NK-92 (cell line): ENCODE data around the gene ILKAP.

ENCODE experiments used
- DNase-seq: peaks from one replicate; lab custom pipeline; 2025; ENCODE audit not compliant: unreplicated experiment; lab: John Stamatoyannopoulos, UW

Gene ILKAP

DNA sequence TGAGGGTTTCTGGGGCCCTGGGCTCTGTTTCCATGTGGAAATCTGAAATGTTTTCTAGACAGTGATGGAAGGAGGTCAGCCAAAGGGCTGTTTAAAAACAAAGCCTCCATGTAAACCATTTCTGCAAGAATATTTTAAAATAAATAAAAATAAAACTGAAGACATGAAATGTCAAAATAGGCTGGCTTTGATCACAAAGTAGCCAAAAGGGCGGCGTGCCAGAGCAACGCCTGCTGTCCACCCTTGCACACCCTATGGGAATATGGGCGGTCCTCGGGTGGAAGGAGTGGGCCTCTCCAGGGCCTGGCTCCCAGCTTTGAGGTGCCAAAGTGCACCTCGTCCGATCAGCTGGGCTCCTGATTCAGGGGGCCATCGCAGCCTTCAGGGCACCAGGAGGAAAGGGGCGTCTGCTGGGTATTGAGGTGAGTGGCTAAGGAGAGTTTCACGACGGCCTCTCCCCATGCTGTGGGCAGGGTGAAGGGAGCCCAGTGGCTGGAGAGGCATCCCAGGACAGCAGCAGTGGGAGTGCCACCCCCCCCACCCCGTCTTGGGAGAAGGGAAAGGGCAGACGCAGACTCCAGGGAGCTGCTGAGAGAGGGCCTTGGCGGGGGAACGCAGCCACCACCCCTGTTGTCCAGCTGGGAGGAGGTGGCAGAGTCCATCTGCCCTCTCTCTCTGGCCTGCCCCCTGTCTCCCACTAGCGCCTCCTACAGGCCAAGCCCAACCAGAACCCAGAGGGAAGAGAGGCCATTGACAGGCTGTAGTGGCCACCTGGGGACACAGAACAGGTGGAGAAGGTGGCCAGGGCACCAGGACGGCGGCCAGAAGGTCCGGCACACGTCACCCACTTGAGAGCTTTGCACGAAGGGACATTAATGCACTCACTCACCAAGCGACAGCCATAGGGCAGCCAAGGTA is 50.5 kb downstream of the ILKAP start:
- DNase-seq = no peak

DNA sequence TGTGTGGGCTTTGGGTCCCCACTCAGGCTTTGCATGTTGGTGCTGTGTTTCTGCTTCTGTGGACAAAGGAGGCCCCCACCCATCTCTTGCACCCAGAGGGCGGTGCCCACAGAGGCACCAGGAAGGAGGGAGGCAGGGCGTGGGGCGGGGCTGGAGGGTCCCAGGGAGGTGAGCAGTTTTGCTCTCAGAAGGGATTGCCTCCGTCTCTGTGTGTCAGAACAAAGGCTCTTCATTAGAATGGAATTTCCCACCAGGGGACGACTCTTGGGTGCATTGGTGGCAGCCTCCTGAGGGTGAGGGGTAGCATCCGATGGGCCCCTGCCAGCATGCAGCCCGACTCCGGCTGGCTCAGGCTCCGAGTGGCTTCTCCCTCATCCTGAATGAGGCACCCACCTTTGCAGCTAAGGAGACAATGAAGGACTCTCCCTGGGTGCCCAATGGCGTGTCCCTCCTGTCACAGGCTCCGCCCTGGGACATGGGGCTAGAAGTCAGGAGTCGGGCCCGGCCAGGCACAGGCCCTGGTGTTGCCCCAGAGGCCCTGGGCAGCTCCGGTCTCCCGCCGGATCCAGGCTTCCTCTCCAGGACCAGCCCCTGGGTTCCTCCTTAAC is 51.8 kb downstream of the ILKAP start:
- DNase-seq = no peak

DNA sequence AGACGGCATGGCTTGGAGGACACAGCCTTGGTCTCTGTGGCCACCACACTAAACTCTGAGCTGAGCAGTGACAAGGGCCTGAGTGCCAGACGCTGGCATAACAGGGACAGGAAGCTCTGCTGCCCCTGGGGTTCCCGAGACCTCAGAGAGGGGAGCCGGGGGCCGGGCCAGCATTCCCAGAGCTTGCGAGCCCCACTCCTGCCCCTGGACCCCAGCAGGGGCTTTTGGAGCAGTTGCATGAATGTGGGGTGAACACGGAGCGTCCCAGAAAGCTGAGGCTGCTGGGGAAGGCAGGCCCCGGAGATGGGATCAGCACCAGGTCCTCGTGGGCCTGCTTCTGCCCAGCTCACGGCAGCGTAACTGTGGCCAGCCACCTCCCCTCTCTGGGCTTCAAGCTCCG is 52.3 kb downstream of the ILKAP start:
- DNase-seq = no peak

DNA sequence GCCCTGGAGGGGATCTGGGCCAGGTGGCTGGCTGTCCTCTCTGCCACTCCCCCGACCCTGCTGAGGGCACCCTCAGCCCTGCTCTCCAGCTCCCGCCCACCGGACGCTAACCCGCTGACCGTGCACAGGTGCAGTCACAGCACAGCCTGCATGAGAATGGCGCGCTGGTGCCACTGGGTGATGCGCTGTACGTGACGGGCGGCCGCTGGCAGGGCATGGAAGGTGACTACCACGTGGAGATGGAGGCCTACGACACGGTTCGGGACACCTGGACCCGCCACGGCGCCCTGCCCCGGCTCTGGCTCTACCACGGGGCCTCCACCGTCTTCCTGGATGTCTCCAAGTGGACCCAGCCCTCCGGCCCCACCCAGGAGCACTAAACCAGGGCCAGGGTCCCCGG is 52.8 kb downstream of the ILKAP start:
- DNase-seq = no peak

DNA sequence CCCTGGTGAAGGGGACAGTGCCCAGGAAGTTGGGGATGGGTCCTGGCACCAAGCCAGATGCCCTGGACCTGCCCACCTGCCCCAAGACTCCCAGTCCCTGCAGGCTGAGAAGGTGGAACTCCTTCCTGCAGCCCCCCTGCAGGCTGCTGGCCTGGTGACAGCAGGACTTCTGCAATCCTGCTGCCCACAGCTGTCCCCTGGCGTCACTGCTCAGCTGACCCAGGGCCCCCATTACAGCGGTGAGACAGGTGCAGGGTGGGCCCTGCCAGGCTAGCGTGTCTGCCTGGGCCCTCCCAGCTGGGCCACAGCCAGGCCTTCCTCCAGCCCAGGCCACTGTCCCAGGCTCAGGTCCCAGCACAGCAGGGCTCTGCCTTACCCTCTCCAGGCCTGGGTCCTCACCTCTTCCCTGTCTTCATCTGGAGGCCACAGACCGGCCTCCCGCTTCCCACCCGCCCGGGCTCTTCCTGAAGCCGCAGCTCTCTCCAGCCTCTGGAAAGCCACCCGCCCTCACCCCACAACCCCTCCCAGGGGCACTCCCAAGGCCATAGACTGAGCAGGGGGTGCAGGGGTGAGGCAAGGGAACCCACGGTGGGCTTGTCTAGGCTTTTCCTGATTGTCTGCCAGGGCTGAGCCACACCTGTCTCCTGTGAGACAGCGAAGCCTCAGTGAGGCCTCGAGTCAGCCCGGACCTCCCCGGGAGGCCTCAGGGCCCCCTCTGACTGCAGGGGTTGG is 53.5 kb downstream of the ILKAP start:
- no peak for DNase-seq

DNA sequence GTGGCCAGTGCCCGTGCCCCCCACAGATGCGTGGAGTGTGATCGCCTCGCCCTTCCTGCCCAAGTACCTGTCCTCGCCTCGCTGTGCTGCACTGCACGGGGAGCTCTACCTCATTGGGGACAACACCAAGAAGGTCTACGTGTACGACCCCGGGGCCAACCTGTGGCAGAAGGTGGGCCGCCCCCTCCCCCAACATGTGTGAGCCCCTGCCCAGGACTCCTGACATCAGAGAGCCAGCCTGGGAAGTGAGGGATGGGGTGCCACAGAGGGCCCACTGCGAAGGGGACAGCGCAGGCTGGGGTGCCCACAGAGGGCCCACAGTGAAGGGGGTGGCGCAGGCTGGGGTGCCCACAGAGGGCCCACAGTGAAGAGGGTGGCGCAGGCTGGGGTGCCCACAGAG is 54.5 kb downstream of the ILKAP start:
- no peak for DNase-seq

DNA sequence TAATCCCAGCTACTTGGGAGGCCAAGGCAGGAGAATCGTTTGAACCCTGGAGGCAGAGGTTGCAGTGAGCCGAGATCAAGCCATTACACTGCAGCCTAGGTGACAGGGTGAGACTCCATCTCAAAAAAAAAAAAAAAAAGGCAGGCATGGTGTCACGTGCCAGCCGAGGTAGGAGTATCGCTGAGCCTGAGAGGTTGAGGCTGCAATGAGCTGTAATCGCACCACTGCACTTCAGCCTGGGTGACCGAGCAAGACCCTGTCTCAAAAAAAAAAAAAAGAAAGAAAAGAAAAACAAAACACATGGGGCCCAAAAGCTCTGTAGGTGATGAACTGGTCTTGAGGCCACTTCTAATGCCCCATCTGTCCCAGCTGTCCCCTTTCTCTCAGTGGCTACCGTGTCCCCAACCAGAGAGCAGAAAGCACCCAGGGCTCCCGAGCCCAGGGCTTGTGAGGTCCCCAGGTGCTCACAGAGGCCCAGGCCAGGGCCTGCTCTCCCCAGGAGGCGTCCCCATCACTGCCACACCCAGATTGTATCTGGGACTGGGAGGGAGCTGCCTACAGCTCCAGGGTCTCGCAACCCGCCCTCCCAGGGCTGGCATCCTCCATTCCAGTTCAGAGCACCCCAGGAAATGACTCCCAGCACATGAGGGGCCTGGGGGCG is 56.5 kb downstream of the ILKAP start:
- no peak for DNase-seq

DNA sequence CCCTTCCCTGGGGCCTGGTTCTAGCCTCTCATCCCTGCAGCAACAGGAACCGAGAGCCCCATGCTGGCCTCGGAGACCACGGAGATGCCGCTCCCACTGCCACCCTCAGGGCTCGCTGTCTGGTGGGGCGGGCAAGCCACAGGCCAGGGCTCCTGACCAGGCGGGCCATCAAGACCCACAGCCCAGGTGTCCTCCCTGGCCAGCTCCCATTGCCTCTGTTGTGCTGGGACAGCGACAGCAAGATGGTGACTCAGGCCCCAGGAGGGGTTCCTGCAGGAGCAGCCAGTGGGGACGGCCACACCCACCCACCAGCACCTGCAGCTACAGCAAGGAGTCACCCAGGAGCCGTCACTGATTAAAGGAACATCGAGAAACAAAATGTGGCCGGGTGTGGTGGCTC is 57.6 kb downstream of the ILKAP start:
- DNase-seq = no peak

DNA sequence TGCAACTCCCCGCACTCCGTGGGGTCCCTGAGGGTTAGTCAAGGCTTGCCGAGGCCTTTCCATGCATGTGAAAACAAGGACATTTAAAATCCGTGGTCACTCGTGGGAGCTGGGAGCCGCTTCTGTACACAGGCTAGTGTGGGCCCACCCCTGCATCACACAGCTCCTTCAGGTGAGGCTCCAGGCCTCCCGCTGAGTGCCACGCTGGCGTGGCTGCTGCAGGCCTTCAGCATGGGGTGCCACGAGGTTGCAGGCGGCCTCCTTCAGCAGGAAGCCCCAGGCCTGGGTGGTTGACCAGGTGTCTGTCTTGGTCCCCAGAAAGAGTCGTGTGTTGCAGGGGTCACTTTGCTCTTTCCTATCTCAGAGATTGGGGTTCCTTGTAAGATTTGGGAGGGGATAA is 58.4 kb downstream of the ILKAP start:
- DNase-seq = no peak

DNA sequence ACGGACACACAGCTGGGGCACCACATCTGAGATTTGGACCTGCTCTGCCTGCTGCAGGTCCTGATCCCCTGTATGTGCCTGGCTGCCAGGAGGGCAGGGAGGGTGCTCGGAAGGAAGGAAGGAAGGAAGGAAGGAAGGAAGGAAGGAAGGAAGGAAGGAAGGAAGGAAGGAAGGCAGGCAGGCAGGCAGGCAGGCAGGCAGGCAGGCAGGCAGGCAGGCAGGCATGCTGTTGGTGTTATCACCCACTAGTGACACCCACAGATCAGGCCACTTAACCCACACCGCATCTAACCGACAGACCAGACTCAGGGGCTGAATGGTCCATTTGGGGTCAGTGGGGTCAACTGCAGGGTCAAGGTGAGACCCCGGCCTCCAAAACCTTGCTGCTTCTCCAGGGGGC is 59.2 kb downstream of the ILKAP start:
- DNase-seq = no peak

DNA sequence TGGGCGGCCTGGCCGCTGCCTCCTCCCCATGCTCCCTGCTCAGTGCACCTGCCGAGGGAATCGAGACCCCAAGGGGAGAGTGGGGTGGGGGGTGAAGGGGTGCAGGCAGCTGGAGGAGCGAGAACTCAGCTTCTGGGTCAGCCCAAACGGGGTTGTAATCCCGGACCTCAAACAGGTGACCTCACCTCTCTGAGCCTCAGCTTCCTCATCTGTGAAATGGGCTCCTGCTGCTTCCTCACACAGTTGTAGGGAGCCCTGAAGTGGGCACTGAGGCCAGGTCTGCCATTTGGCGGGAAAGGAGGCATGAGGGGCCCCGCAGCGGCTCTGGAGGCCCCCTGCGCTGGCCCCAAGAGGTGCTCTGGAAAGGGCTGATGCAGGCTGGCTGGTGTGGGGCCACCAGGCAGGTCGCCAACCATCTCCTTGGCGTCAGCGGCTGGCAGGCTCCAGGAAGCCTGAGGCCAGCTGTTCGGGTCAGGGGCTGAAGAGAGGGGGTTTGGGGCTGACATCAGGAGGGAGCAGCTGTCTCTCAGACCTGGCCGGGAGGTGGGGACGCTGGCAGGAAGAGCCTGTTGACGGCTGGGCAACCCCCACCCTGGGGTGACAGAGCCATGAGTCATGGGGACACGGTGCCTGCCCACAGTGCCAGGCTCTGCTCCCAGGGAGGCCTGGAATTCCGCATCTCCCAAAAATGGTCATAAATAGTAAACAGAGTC is 60.1 kb downstream of the ILKAP start:
- no peak for DNase-seq

DNA sequence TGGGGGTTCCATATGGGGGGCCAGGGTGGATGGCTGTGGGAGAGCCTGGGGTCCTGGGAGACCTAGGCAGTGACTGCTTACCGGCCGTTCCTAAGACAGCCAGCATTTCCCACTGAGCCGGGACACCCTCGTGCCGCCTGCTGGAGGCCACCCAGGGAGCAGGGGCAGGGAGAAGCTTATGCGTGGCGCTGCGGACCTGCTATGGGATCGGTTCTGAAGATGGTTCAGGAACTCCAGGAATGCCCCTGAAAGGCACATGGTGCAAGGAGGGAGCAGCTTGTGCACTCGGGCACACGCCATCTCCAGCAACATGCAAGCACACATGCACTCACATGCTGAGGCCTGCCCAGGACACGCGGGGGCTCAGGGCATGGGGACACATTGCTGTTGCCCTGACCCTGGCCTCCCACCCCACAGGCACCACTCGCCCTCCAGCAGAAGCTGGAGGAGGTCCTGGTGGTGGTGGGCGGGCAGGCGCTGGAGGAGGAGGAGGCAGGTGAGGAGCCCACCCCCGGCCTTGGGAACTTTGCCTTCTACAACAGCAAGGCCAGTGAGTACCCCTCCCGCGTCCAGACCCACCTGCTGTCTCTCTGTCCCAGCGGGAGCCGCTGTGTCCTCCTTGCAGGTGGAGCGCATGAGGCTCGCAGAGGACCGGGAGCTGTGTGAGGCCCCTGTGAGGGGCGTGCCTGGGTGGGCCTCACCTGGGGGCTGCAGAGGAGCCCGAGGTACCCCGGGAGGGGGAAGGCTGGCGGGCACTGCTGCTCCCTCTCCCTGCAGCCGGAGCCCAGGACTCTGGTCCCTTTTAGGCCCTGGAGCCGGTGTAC is 60.9 kb downstream of the ILKAP start:
- DNase-seq = no peak

DNA sequence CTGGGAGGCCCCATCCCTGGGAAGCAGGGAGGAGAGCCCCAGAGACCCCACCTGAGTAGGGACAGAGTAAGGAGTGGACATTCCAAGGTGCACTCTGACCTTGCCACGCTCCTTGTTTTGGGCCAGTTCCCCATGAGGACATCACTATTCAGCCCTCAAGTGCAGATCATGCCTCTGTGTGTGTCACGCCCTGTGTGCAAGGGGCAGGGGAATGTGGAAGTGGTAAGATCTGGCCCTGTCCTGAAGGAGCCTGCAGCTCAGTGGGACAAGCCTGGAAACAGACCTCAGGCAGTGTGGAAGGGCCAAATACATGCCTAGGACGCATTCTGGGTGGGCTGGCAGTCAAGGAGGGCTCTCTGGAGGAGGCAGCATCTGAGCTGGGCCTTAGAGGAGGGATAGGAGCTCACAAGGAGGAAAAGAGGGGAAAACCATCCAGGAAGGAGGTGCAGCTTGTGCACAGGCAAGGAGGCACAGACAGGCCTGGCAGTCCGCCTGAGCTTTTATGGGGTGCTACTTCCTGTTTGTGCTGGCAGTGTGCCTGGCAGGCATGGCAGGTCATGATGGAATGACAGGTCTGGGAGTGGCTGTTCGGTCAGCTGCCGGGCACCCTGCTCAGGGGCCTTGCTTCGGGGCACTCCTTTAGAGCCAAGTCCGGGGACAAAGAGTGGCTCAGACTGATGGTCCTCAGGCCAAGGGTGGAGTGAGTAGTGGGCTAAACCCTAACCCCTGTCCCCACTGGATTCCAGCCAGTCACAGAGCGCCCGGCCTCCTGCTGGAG is 61.8 kb downstream of the ILKAP start:
- no peak for DNase-seq

DNA sequence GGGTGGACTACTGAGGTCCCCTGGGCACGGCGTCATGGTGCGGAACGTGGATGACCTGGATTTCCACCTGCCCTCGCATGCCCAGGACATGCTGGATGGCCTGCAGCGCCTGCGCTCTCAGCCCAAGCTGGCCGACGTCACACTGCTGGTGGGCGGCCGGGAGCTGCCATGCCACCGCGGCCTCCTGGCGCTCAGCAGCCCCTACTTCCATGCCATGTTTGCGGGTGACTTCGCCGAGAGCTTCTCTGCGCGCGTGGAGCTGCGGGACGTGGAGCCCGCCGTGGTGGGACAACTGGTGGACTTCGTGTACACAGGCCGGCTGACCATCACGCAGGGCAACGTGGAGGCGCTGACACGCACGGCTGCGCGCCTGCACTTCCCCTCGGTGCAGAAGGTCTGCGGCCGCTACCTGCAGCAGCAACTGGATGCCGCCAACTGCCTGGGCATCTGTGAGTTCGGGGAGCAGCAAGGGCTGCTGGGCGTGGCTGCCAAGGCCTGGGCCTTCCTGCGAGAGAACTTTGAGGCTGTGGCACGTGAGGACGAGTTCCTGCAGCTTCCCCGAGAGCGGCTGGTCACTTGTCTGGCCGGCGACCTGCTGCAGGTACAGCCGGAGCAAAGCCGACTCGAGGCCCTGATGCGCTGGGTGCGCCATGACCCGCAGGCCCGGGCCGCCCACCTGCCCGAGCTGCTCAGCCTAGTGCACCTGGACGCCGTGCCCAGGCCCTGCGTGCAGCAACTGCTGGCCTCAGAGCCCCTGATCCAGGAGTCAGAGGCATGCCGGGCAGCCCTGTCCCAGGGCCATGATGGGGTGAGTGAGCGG is 62.6 kb downstream of the ILKAP start:
- DNase-seq = no peak

DNA sequence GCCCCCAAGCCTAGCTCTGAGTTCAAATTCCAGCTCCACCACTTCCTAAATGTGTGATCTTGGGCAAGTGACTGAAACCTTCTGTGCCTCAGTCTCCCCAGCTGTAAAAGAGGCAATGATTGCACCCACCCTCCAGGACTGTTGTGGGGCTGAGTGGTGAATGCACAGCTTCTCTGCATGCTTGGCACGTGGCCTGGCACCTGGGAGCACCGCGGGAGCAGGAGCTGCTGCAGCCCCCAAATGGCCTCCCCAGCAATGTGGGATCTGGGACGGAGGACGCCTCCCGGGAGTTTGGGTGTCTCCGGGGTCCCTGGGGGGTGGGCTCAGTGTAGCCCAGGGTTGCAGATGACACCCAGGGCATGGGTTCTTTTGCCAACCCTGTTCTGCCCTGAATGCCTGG is 63.5 kb downstream of the ILKAP start:
- DNase-seq = no peak

DNA sequence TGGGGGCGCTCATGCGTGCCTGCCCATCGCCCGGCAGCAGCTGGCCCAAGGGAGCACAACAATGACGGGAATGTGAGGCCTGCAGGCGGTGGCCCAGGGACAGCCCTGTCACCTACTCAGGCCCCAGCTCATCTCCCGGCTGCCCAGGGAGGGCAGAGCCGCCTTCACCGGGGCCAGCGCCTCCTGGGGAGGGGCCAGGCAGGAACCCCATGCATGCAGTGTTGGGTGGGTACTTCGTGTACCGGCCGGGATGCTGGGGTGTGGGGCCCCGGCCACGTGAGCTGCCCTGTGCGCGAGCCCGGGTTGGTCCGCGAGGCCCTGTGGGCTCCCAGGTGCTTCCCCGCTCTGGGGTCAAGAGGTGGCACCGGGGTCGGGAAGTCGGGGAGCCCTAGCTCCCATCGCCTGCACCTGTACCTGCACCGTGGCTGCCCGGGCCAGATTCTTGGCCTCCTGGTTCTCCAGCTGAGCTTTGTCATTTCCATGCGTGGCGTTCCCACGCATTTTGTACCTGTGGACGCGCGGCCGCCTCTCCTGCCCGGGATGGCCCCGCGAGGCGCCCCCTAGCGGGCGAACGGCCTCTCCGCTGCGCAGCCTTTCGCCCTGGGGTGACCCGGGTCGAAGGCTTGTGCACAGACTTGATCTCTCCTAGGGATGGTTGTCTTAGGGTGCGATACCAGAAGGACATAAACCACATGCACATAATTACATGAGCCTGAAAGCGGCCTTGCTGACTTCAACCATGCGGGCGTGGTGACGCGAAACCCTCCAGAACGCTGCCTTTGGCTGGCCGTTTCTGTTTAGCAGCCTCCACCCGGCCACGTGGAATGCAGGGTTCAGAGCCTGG is 64.1 kb downstream of the ILKAP start:
- no peak for DNase-seq
